H1 (cell line): ENCODE results near the gene GABBR1. TPM values are rescaled to one million over a fixed set of nuclear protein-coding genes. Genes with fewer than 3 reads are reported as not detected.
A peak's percentile ranks its signal among the peaks of the same experiment; 100 is the strongest.

Experiments
- CTCF ChIA-PET: fragments of 300-600 bp; sonication (Branson Sonifier 250); formaldehyde crosslinking; loops from one replicate; lab custom pipeline; 2021; ENCODE audit not compliant: partially characterized antibody; lab: Charles Lee
- POLR2A ChIA-PET: fragments of 300-600 bp; sonication (Branson Sonifier 250); formaldehyde crosslinking; loops from one replicate; lab custom pipeline; 2021; ENCODE audit warnings: inconsistent platforms; ENCODE audit not compliant: partially characterized antibody; lab: Charles Lee
- DNase-seq, 2 experiments: peaks; one replicate each; pipeline versions ENCODE4 v3.0.0 to v3.0.0-alpha.2; 2010 to 2022; ENCODE audit warnings: low spot score in 2 of 2, low read depth in 1 of 2, mixed read lengths in 1 of 2
- FAIRE-seq: peaks from 2 replicates; lab custom pipeline; 2011; peaks lifted over from hg19 to GRCh38; lab: Jason Lieb, UNC
- H2AFZ ChIP-seq: 2 replicates; pipeline ENCODE4 v1.8.1; 2012; ENCODE audit warnings: low read length, inconsistent platforms
- H2AK5ac ChIP-seq: 2 replicates; pipeline ENCODE4 v1.6.1; 2013; ENCODE audit warnings: low read depth, low read length
- H2BK120ac ChIP-seq: replicated peaks from 2 replicates; pipeline ENCODE3; 2013; ENCODE audit warnings: low read depth, low read length, inconsistent platforms
- H2BK12ac ChIP-seq: 2 replicates; pipeline ENCODE4 v1.6.1; 2013; ENCODE audit warnings: low read depth, low read length
- H2BK15ac ChIP-seq: 2 replicates; pipeline ENCODE4 v1.6.1; 2013; ENCODE audit warnings: low read length
- H2BK20ac ChIP-seq: 2 replicates; pipeline ENCODE4 v1.6.1; 2013; ENCODE audit warnings: low read length
- H2BK5ac ChIP-seq: 2 replicates; pipeline ENCODE4 v1.6.1; 2013; ENCODE audit warnings: low read depth, low read length
- H3K14ac ChIP-seq: 2 replicates; pipeline ENCODE4 v1.6.1; 2013; ENCODE audit warnings: inconsistent platforms; ENCODE audit not compliant: insufficient read length
- H3K18ac ChIP-seq: 2 replicates; pipeline ENCODE4 v1.6.1; 2013; ENCODE audit warnings: low read length; ENCODE audit errors: extremely low read depth
- H3K23ac ChIP-seq: 2 replicates; pipeline ENCODE4 v1.6.1; 2013; ENCODE audit warnings: inconsistent platforms; ENCODE audit not compliant: insufficient read length
- H3K23me2 ChIP-seq: 2 replicates; pipeline ENCODE4 v1.6.1; 2013; ENCODE audit warnings: low read depth, low read length
- H3K27ac ChIP-seq: 2 replicates; pipeline ENCODE4 v1.6.1; 2011; ENCODE audit warnings: low read depth, low read length, inconsistent platforms
- H3K27me3 ChIP-seq, 4 experiments: replicated peaks in 1 of 4; 1 replicate in 1 of 4; 2 replicates in 3 of 4; pipeline versions ENCODE4 v1.6.1 to v1.8.1; 2011 to 2013; ENCODE audit warnings: low read length in 3 of 4, mild to moderate bottlenecking in 3 of 4, inconsistent platforms in 2 of 4, mixed read lengths in 2 of 4, moderate library complexity in 1 of 4; ENCODE audit not compliant: control insufficient read depth in 3 of 4, insufficient read depth in 3 of 4; ENCODE audit errors: extremely low read depth in 1 of 4
- H3K36me3 ChIP-seq, 4 experiments: 2 replicates each; pipeline versions ENCODE4 v1.6.1 to v1.8.1; 2011 to 2013; ENCODE audit warnings: mild to moderate bottlenecking in 4 of 4, low read length in 3 of 4, moderate library complexity in 2 of 4, control low read depth in 1 of 4, inconsistent platforms in 1 of 4; ENCODE audit not compliant: insufficient read depth in 4 of 4, control insufficient read depth in 2 of 4
- H3K4ac ChIP-seq: replicated peaks from 2 replicates; pipeline ENCODE3; 2013; ENCODE audit warnings: low read length, low read depth, mixed read lengths, inconsistent platforms; ENCODE audit not compliant: insufficient read length
- H3K4me1 ChIP-seq, 4 experiments: replicated peaks in 1 of 4; 1 replicate in 1 of 4; 2 replicates in 3 of 4; pipeline versions ENCODE4 v1.6.1 to v1.8.1; 2011 to 2013; ENCODE audit warnings: low read length in 3 of 4, inconsistent platforms in 2 of 4, mixed read lengths in 1 of 4; ENCODE audit not compliant: insufficient read depth in 4 of 4, control insufficient read depth in 3 of 4
- H3K4me2 ChIP-seq, 2 experiments: 2 replicates each; pipeline versions ENCODE4 v1.6.1 to v1.8.1; 2011 to 2013; ENCODE audit warnings: low read depth in 2 of 2, low read length in 2 of 2, control low read depth in 1 of 2, inconsistent platforms in 1 of 2, mild to moderate bottlenecking in 1 of 2; ENCODE audit not compliant: insufficient read depth in 1 of 2
- H3K4me3 ChIP-seq, 4 experiments: fragments of 200-600, 300-600 bp in 1 of 4; sonication (generic), shearing (Covaris generic), sonication (Bioruptor Twin) in 1 of 4; 2 replicates each; pipeline versions ENCODE4 v1.5.1 to v1.8.1; 2011 to 2016; ENCODE audit warnings: low read length in 4 of 4, low read depth in 3 of 4, control low read depth in 2 of 4, inconsistent platforms in 2 of 4, mild to moderate bottlenecking in 2 of 4, mixed read lengths in 1 of 4, moderate library complexity in 1 of 4; ENCODE audit not compliant: insufficient read depth in 2 of 4; ENCODE audit errors: extremely low read depth in 1 of 4
- H3K56ac ChIP-seq: replicated peaks from 2 replicates; pipeline ENCODE3; 2013; ENCODE audit warnings: low read depth, mild to moderate bottlenecking, mixed read lengths, low read length, inconsistent platforms; ENCODE audit not compliant: insufficient read length
- H3K79me1 ChIP-seq: 2 replicates; pipeline ENCODE4 v1.6.1; 2013; ENCODE audit warnings: low read depth, low read length, control low read depth
- H3K79me2 ChIP-seq, 2 experiments: 2 replicates each; pipeline versions ENCODE4 v1.6.1 to v1.8.1; 2012 to 2013; ENCODE audit warnings: low read length in 2 of 2, mild to moderate bottlenecking in 2 of 2, inconsistent platforms in 1 of 2; ENCODE audit not compliant: insufficient read depth in 2 of 2, control insufficient read depth in 1 of 2
- H3K9ac ChIP-seq, 4 experiments: replicated peaks in 1 of 4; 1 replicate in 1 of 4; 2 replicates in 3 of 4; pipeline versions ENCODE4 v1.6.1 to v1.8.1; 2011 to 2013; ENCODE audit warnings: low read depth in 3 of 4, low read length in 3 of 4, control low read depth in 2 of 4, mild to moderate bottlenecking in 2 of 4, moderate library complexity in 2 of 4, inconsistent platforms in 1 of 4; ENCODE audit errors: extremely low read depth in 1 of 4
- H3K9me3 ChIP-seq, 2 experiments: 2 replicates each; pipeline versions ENCODE4 v1.6.1 to v1.8.1; 2012 to 2013; ENCODE audit warnings: mild to moderate bottlenecking in 2 of 2, moderate library complexity in 2 of 2, control low read depth in 1 of 2, inconsistent platforms in 1 of 2, low read depth in 1 of 2, low read length in 1 of 2, mixed read lengths in 1 of 2; ENCODE audit not compliant: insufficient read depth in 2 of 2
- H4K20me1 ChIP-seq, 2 experiments: replicated peaks in 1 of 2; 2 replicates each; pipeline versions ENCODE3 to v1.8.1; 2011 to 2013; ENCODE audit warnings: inconsistent platforms in 2 of 2, low read length in 2 of 2, mild to moderate bottlenecking in 1 of 2; ENCODE audit not compliant: insufficient read depth in 2 of 2, control insufficient read depth in 1 of 2
- H4K5ac ChIP-seq: 2 replicates; pipeline ENCODE4 v1.6.1; 2013; ENCODE audit warnings: low read length, low read depth, mixed read lengths, inconsistent platforms; ENCODE audit not compliant: insufficient read length
- H4K8ac ChIP-seq: 2 replicates; pipeline ENCODE4 v1.8.0; 2013; ENCODE audit warnings: mild to moderate bottlenecking, moderate library complexity, low read length, inconsistent platforms; ENCODE audit not compliant: insufficient read depth; ENCODE audit errors: extremely low read depth
- H4K91ac ChIP-seq: replicated peaks from 2 replicates; pipeline ENCODE3; 2013; ENCODE audit warnings: low read length, mixed read lengths, inconsistent platforms; ENCODE audit not compliant: insufficient read length
- KDM1A ChIP-seq: fragments of 200-600, 300-600 bp; sonication (generic); IDR thresholded peaks from 2 replicates; pipeline ENCODE4 v1.7.1; 2016; ENCODE audit warnings: mild to moderate bottlenecking, low read length, borderline replicate concordance
- KDM4A ChIP-seq: IDR thresholded peaks from one replicate; pipeline ENCODE4 v1.7.1; 2012; ENCODE audit warnings: low read depth, mild to moderate bottlenecking, moderate library complexity, low read length, inconsistent platforms; ENCODE audit not compliant: severe bottlenecking
- POLR2A ChIP-seq, 2 experiments: IDR thresholded peaks; 1 replicate in 1 of 2; 2 replicates in 1 of 2; pipeline ENCODE4 v1.6.1; 2011; ENCODE audit warnings: low read depth in 2 of 2, low read length in 2 of 2, mild to moderate bottlenecking in 2 of 2; ENCODE audit errors: control extremely low read depth in 1 of 2
- WGBS, 2 experiments: shearing (Covaris generic) in 1 of 2; methylation state at CpG; one replicate each; pipeline versions ENCODE4 v1.1.6 to v1.1.7; 2013 to 2015; ENCODE audit warnings: low lambda C conversion rate in 2 of 2, mixed read lengths in 2 of 2, inconsistent platforms in 1 of 2, low coverage in 1 of 2, missing lambda C conversion rate in 1 of 2; ENCODE audit not compliant: insufficient replicate concordance in 2 of 2, insufficient coverage in 1 of 2, insufficient read length in 1 of 2; ENCODE audit errors: extremely low coverage in 1 of 2, missing lambda C conversion rate in 1 of 2; 5-methylcytosine and 5-hydroxymethylcytosine counted together
- polyA plus RNA-seq, 7 experiments: library from polyadenylated mRNA; depleted of rRNA in 3 of 7; stranded (reverse) in 5 of 7; unstranded in 2 of 7; fragments of >200 nt in 5 of 7; fragments of 200-250 nt in 2 of 7; gene quantifications; 1 replicate in 5 of 7; 2 replicates in 1 of 7; 4 replicates in 1 of 7; pipeline versions ENCODE4 v1.2.1 to v1.2.3, GENCODE V29; 2011 to 2013; ENCODE audit warnings: missing spikeins in 2 of 7, mixed read lengths in 2 of 7
- total RNA-seq: library from RNA; stranded (reverse); fragmentation: NEBNext Ultra II Directional; extraction: Animal tissue kit (Norgen Biotek cat#: 25700); gene quantifications from 2 replicates; pipeline ENCODE4 v1.2.1, GENCODE V29; 2021

GABBR1 gene
- total and polyA plus RNA-seq, 2 of the 8 experiments (the other 6 are each of a cell fraction or from before 2014, with no cell fraction given), result 75.9 to 78.3 TPM

DNA sequence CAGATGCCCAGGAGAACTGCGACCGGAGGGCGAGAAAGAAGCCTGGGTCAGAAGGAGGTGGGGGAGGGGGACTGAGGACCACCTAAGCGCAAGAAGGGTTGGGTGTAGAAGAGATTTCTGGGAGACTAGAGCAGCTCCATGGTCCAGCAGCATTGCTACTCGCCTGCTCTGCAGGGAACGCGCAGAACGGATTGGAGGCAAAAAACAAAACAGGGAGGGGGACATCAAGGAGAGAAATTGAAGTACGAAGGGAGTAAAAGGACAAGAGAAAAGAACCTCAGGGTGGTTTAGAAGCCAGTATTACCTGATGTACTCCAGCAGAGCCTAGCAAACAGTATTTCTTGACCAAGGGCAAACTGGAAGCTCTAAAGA, 537 bp upstream of the GABBR1 start:
- H3K23ac ChIP-seq, result no peak overlapping the region
- H2BK15ac ChIP-seq, result peak overlapping the region; percentile 12; the same call in 1 of the 2 replicates
- H3K4me1 ChIP-seq, result peaks cover 4 to 23% (median 13%) of the 10 kb centered on the region in 4 experiments; a peak in 6 of 7 replicates
- peak overlapping the region; percentile 81 for H3K18ac ChIP-seq
- H3K9me3 ChIP-seq, result no peaks in the 10 kb centered on the region
- H4K20me1 ChIP-seq, result peaks cover 0 to 8% of the 10 kb centered on the region in 2 experiments
- peak overlapping the region; percentile 53; the same call in 1 of the 2 replicates for H3K27ac ChIP-seq
- peak overlapping the region; percentile 0 to 79 (median 58) for H3K9ac ChIP-seq
- no peak for TF ChIP-seq KDM1A
- TF ChIP-seq KDM4A, result peak; percentile 29
- TF ChIP-seq POLR2A (IDR thresholded peaks at IDR 0.05; ENCODE audit: control extremely low read depth in 1 of 2, low read depth in 2 of 2, low read length in 2 of 2), result peak in 1 of 2 experiments; percentile 41; a peak in 1 of 3 replicates
- TF ChIP-seq, all 59 proteins: peak for 2
- Histone ChIP-seq H3K14ac (peak overlapping the region; percentile 1), H3K4me3 (peak overlapping the region; percentile 68 to 84 (median 76)), H2BK20ac (0 out of 2 replicates have a peak overlapping the region, but pooled peaks have one; percentile 32), H3K4me2 (peak overlapping the region; percentile 87 to 93), H2BK12ac (peak overlapping the region; percentile 62; the same call in 1 of the 2 replicates), H4K8ac (no peak overlapping the region), H3K56ac (peak overlapping the region; percentile 27), H4K5ac (peak overlapping the region; percentile 97), H3K79me1 (0 out of 2 replicates have a peak, but pooled peaks cover 2% of the 10 kb centered on the region), H3K23me2 (peaks cover 24% of the 10 kb centered on the region), H2BK120ac (peak overlapping the region; percentile 18), H2AK5ac (no peak overlapping the region), H2BK5ac (peak overlapping the region; percentile 91; the same call in 1 of the 2 replicates), H4K91ac (peak overlapping the region; percentile 94), H3K79me2 (peaks cover 0 to 34% of the 10 kb centered on the region in 2 experiments; a peak in 2 of 4 replicates), H3K36me3 (no peaks in the 10 kb centered on the region; a peak in 1 of 8 replicates), H2AFZ (peak overlapping the region; percentile 9; the same call in 1 of the 2 replicates), H3K27me3 (no peaks in the 10 kb centered on the region), H3K4ac (peak overlapping the region; percentile 57)
- DNase-seq, result no peak
- WGBS, 2 experiments, result 3% methylated on average over 8 of the region's 9 CpGs; no CpG with 5 or more reads in 1 of the 2 experiments
- ChIA-PET CTCF (interaction anchor here (0.7 to 33.1 kb wide), 8 partner anchors 9 to 68 kb away, joined by 3 to 658 read pairs (median 3); partner anchors contain the start of gene MOG), POLR2A (interaction anchor here (0.7 to 2.0 kb wide), 20 partner anchors 8 to 353 kb away, joined by 3 to 19 read pairs (median 4); no protein-coding TSS in a partner anchor)
- no peak for FAIRE-seq
